ENCODE measurements around the gene ETS1.

The ETS1 gene

DNA sequence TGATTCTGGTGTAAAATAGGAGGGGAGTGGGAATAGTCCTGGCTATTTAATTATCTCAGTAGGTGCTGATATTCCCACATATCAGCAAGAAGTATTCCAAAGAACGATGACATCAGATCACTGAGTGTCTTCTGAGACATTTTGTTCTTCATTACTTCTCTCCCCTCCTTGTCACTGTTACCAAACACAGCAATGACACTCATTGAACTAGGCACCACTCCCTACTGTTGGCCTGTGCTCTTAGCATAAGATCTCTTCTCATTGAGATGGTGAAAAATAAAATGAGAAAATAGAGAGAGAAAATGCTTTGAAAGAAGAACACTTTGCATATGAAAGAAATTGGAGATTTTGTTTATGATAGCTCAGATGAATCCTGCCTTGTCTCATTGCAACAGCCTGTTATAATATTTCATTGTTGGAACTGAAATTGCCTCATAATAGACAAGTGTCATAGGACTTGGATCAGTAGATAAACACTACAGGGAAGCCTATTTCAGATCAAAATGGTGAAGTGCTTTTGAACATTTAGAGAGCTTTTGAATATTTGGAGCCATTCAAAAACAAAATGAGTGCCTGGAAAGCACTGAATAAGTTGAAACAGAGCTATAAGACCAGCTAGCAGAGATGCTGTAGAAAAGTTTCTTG is 11.3 kb upstream of the ETS1 start:
- in situ Hi-C loops (cut with HindIII; ENCODE audit: low sequenced_read_pairs) = no loop called here

DNA sequence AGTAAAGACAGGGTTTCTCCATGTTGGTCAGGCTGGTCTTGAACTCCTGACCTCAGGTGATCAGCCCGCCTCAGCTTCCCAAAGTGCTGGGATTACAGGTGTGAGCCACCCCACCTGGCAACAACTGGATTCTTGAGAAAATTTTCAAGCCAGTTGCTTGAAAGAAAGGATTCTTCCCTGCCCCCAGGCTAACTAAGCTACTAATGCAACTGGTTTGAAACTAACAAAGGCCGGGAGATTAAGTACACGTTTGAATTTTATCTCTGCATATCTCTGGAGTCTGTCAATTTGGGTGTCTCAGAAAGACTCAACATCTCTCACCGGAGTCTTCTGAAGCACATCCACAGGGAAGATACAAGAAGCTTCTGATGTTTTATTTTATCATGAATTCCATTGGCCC is 10.7 kb upstream of the ETS1 start:
- in situ Hi-C loops (cut with HindIII; ENCODE audit: low sequenced_read_pairs) = no loop called here

DNA sequence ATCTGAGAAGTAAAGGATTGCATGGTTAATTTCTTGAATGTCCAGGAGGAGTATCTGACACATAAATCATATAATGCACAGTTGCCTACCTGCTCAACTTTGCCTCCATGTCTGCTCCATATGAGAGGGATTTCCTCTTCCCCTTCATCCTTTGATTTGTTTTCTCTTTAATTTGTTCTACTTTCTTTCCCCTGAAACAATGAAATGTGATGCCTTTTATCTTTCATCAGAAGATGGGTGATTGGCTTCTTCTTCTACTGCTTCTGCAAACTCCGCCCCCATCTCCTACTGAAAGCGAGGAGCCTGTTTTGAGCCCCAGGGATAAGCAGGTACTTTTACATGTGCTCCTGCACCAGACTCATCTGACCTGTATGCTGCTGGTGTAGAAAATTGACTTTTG is 9.9 kb upstream of the ETS1 start:
- in situ Hi-C loops (cut with HindIII; ENCODE audit: low sequenced_read_pairs) = no loop called here

DNA sequence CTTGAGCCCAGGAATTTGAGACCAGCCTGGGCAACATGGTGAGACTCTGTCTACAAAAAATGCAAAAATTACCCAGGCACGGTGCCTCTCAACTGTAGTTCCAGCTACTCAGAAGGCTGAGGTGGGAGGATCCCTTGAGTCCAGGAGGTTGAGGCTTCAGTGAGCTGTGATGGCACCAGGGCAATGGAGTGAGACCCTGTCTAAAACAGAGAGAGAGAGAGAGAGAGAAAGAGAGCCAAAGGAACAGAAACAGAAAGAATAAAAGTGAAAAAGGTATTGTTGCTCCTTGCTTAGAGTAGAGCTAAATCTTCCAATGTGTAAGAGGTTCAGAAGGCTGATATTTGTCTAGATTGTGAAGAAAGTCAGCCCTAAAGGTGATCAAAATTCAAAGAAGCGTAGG is 8.9 kb upstream of the ETS1 start:
- in situ Hi-C loops (cut with HindIII; ENCODE audit: low sequenced_read_pairs) = no loop called here

DNA sequence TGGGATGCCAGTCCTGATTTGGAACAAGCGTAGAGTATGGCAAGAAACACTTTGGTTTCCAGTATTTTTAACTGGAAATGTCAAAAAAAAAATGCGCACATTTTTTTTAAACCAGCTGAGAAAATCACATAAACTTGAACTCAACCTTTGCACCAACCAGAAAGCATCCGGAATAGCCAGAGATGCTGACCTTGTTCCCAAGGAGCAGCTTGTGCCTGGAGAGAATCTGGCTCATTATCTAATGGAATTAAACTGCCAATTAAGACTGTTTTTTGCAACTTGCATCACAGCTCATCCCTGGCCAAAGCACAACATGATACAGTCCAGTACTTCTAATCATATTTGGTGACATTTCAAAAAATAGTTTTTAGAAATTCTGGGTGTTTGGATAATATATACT is 8.4 kb upstream of the ETS1 start:
- in situ Hi-C loops (cut with HindIII; ENCODE audit: low sequenced_read_pairs) = no loop called here

DNA sequence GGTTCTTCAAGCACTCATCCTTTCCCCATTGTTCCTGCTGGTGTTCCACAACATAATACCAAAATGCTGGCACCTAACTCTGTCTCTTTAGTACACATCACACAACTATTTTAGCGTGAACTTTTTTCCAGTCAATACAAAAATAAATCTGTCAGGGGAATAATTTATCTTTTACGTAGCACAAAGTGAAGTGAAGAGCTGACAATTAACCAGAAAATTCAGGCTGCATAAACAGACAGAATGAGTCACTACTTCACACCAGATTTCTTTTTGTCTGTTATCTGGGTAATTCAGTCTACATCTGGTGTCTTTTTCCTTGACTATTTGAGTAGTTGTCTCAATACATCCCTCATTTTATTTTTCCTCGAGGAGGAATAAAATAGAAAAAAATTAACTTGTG is 7.9 kb upstream of the ETS1 start:
- in situ Hi-C loops (cut with HindIII; ENCODE audit: low sequenced_read_pairs) = no loop called here

DNA sequence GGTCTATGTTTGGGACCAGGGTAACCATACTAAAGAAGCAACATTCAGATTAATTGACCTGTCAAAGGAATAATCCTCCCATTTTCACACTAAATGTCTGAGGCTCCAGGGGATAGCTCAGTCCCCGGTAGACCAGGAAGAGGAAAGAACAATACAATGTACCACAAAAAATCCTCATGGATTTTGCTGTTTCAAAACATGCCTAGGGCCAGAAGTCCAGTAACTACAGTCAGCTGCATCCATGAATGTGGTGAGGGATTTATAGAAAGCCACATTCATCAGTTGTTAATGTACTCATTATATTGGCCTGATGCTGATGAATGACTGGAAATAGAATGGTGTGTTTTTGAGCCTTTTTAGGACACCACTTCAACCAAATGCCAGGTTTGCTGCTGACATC is 6.9 kb upstream of the ETS1 start:
- in situ Hi-C loops (cut with HindIII; ENCODE audit: low sequenced_read_pairs) = no loop called here

DNA sequence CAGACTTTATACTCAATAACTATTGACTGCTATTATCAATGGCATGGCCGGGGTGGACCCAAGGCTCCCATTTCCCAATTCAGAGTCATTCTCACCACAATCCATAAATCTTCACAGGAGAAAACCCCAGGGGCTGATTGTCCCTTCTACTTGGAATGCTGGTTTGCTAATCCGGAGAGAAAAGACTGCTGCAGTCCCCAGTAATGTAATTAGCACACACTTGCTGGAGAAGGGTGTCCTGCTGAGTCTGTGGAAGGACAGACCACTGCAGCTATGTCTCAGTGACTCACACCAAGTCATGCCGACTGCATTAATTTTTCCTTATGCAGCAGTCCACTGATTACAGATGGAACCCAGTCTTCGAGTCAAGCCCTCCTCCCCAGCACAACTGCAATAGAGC is 5.9 kb upstream of the ETS1 start:
- in situ Hi-C loops (cut with HindIII; ENCODE audit: low sequenced_read_pairs) = no loop called here

DNA sequence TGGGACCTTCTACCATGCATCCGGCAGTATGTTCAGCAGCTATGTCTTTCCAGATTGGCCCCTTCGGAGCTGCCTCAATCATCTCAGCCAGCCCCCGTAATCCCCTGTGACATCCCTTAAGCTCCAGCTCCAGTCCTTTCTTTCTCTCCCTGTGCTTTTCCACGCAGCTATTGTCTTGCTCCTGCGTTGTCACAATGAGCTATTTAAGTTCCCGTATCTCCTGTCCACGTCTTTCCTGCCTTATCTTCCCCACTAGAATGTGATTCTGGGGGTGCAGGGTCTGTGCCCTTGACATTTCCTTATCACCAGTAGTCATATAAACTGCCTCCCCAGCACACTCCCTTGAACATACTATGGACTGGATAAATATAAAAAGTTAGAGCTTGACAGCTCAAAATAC is 5.1 kb upstream of the ETS1 start:
- in situ Hi-C loops (cut with HindIII; ENCODE audit: low sequenced_read_pairs) = no loop called here

DNA sequence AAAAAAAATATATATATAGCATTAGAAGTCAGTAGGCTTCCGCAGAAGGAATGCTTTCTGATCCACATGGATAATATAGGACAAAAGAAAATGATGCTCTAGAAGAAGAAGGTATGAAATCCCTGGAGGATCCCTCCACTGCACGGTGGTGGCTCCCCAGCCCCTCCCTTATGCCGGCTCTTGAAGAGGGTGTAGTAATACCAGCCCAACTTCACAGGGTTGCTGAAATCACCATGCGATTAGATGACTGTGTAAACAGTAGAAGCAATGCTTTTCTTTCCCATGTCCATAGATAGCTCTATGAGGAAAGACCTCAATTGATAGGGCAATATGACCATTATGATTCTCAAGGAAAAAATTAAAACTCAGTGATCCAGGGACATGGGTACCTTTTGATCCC is 3.2 kb upstream of the ETS1 start:
- in situ Hi-C loops (cut with HindIII; ENCODE audit: low sequenced_read_pairs) = no loop called here

DNA sequence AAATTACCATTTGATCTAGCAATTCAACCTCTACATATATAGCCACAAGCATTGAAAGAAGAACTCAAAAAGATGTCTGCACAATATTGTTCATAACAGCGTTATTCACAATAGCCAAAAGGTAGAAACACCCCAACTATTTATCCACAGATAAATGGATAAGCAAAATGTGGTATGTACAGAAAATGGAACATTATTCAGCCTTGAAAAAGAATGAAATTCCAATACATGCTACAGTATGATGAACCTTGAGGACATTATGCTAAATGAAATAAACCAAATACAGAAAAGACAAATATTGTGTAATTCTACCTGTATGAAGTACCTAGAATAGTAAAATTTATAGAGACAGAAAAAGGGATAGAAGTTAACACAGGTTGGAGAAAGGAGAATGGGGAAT is 2.6 kb upstream of the ETS1 start:
- in situ Hi-C loops (cut with HindIII; ENCODE audit: low sequenced_read_pairs) = no loop called here

DNA sequence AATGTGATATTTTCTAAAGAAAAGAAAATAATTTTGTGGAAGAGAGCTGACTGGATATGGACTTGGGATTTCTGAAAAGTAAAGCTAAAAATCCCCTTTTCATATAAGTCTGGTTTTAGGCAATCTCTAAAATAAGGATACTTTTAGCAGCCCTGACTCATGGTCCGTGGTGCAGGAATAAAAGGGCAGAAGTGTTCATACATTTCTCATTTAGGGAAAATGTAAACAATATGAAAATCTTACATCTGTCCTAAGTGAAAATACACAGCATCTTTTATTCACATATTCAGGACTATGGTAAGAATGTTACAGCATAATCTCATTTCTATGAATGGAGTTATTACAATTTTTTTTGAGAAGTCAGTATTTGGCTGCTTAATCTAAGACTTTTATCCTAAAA is 735 bp upstream of the ETS1 start:
- in situ Hi-C loops (cut with HindIII; ENCODE audit: low sequenced_read_pairs) = no loop called here

DNA sequence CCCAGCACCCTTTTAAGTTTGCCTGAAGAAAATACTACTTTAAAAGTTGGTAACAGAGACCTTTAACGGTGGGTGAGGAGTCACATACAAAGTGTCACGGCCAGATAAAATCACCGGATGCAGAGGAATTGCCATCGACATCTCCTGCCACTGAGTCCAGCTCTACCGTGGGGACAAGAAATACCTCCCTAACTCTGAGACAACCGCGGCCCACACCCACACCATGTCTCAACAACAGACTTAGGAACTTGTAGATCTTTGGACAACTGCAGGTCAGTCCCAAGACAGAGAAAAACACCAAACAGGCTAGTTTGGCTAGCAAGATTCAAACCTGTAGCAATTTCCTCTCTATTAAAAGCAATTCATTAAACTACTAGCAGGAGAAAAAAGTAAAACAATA is 669 bp downstream of the ETS1 start:
- in situ Hi-C loops (cut with HindIII; ENCODE audit: low sequenced_read_pairs) = no loop called here

DNA sequence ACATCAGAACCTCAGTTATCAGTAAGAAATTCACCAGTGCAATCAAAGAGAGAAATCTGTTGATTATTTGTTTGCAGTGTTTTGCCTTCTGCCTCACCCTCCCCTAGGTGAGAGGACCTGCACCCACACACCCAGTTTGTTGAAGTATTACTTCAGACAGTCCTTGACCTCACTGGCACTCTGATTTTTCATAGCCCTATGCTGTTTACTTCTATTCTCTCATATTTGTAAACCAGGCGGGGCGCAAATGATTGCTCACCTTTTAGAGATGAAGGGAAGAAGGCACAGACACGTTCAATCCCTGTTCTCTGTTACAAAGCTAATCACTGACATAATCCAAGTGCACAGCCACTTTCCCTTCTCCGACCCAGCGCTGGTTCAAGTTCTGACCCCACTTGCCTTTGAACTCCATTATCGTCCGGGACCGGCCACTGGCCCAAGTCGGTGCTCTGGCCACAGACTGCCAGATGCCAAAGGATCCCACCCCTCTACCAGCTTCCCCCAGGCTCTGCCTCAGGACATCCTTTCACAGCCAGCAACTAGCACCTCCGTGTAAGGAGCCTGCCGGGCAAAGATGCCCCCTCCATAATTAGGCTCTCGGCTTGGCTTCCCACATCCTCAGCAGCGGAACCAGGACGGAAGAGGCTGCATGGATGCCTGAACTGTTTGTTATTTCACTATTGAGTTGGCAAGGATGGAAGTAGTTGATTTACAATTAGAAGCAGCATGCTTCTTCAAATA is 1.7 kb downstream of the ETS1 start:
- in situ Hi-C loops (cut with HindIII; ENCODE audit: low sequenced_read_pairs) = no loop called here

DNA sequence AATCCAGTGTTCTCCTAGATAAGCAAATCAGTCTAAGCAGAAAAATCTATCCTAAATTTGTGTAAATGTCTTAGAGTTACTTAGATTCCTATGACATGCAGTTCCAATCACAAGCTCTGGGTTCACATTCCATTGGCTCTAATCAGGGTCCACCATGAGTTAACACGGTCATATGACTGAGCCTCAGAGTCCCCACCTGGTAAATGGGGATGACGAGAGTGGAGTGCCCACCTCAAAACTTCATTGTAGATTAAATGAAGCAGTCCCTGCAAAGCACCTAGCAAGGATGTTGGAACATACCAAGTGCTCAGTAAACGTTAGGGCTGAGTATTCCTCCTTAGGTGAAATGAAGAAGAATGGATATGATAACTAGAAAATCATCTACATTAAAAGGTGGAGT is 3.1 kb downstream of the ETS1 start:
- in situ Hi-C loops (cut with HindIII; ENCODE audit: low sequenced_read_pairs) = no loop called here

DNA sequence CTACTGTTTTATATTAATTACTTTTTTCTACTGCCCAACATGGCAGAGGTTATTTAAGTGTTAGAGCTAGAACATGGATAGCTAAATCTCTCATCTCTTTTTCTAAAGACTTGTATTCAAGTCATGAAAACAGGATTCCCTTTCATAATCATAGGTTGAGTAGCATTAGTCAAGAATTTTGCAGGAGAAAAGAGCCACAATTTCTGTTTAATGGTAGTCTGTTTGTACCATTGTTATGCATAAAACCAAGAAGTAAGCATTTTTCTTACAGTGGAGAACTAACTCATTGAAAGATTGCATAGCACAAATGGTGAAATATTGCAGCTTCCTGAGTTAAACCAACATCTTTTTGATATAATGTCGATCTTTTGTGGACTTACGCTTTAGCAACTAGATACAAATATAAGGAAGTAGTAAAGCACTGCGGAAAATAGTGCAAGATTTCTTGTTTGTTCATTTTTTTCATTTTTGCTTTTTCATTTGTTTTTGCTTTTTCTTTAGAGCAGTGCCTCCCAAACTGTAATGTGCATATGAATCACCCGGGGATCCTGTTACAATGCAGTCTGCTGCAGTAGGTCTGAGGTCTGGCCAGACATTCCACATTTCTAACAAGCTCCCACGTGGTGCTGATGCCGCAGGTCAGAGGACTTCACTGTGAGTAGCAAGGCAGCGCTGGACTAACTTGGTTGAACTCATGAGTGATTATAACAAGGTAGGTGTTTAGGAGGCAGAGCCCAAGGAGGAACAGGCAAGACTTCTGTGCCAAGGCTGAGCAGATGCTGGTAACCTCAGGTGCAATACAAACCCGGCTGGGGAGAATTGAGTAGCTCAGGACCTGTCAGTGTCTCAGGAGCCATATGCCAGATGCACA is 4.6 kb downstream of the ETS1 start:
- in situ Hi-C loops (cut with HindIII; ENCODE audit: low sequenced_read_pairs) = no loop called here

DNA sequence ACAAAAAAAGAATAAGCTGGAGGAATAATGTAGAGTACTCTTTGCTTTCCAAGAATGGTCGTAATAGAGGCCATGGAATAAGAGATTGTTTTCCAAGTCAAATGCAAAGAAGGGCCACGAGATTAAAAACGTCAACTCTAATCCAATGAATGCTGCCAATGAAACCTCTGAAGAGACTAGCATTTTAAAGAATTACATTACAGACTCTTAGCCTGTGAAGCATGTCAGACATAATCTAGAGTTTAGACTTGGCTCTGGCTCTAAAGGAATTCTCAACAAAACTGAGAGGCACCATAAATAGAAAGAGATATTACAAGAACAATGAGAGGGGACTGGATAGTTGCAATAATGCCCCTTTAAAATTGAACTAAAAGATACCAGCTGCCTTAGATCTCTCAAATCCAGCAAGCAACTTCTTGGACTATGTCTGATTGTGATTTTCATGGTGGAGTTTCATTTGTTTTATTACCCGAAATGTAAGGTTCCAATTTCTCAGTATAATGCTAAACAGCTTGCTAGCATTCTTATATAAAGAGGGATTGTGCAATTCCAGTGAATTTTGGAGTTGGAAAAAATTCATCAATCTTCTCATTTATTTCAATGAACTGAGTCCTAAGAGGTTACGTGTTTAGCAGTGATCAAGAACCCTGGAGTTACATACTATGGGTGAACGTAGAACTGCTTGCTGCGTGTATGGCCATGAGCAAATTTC is 5.6 kb downstream of the ETS1 start:
- in situ Hi-C loops (cut with HindIII; ENCODE audit: low sequenced_read_pairs) = no loop called here

DNA sequence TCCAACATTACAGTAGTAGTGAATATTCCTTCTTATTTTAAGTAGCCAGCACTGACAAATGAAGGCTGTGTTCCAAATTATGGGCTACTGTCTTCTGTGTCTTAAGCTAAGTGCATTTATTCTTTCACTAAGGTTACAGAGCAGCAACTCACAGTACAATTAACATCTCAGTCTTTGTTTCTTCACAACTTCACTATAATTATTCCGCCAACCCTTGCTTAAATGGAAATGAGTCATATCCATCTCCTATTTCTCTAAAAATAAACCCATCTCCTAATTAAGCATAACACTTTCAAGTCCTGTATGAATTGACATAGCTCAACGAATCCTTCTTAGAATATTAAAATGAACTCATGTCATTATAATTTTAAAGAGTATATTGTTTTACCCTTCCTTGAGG is 6.7 kb downstream of the ETS1 start:
- in situ Hi-C loops (cut with HindIII; ENCODE audit: low sequenced_read_pairs) = no loop called here

DNA sequence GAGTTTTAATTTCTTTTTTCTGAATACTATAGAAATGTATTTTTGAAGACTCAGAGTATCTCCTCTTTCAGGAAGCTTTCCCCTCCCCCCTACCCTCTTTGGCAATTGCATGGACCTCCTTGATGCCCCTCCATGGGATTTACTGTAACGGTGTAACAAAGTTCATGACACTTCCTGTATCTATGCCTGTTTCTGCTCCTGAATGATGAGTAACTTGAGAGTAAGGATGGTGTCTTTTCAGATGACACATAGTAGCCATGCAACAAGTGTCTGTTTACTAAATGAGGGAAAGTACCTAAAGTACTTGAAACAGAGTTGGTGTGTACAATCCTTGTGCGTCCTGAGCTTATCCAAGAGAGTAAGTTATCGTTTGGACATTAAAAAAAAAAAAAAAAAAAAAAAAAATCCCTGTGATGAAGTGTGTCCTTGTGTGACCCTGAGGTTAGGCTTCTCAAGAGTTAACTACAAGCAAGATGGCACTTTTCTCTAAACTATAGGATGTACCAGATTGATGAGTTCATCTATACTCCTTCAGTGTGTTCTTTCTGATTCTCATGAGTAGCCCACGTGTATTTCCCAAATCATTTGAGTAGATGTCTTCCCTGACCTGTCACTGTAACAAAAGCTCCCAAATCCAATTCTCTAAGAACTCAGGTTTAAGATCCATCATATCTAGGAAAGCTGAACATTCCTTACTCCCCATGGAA is 7.4 kb downstream of the ETS1 start:
- in situ Hi-C loops (cut with HindIII; ENCODE audit: low sequenced_read_pairs) = no loop called here

DNA sequence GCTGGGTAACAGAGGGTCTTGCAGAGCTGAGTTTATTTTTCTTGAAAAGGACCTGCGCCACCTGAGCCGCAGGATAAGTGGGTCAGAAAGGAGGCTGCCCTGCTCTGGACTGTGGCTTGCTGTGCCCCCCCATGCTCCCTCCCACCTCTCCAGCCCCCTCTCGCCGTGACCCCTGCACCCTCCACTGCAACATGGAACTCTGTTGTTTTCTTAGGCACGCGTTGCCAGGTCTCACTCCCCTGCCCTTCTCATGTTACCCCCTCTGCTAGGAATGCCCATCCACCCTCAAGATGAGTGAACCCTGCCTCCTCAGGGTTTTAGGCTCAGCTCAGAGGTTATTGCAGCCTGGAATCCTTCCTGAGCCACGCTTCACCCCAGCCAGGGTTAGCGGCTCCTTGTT is 10.8 kb downstream of the ETS1 start:
- in situ Hi-C loops (cut with HindIII; ENCODE audit: low sequenced_read_pairs) = no loop called here

DNA sequence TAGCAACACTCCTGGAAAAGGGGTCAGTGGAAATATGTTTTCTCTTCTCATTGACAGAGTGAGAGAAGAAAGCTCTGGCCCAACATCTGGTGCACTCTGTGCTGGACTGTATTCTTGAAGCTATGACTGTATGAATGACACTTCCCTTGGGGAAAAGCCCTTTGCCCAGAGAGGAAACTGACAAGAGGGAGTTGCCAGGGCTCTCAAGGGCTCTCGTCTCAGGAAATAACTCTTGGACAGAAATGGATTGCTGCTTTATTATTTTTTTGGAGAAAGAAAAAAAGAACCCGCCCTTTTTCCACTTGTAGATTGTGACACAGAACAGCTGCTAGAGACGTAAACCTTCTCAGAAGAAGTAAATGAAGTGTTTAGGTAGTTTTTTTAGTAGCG is 11.4 kb downstream of the ETS1 start:
- in situ Hi-C loops (cut with HindIII; ENCODE audit: low sequenced_read_pairs) = no loop called here
